GM12878 (cell line): ENCODE measurements around the gene DOCK2. TPM values are rescaled to one million over a fixed set of nuclear protein-coding genes. Genes with fewer than 3 reads are reported as not detected.

Source experiments
- ATF7 ChIP-seq: fragments of 450-650 bp; IDR thresholded peaks from 2 replicates; pipeline ENCODE4 v1.6.1; 2016; ENCODE audit warnings: low read depth, mild to moderate bottlenecking
- BCL11A ChIP-seq: IDR thresholded peaks from 2 replicates; pipeline ENCODE4 v1.6.1; 2011; ENCODE audit warnings: low read depth, low read length
- BCLAF1 ChIP-seq: fragments of 450-650 bp; IDR thresholded peaks from 2 replicates; pipeline ENCODE4 v1.6.1; 2017; ENCODE audit warnings: antibody characterized with exemption, mild to moderate bottlenecking, moderate library complexity
- BMI1 ChIP-seq: fragments of 450-650 bp; IDR thresholded peaks from 2 replicates; pipeline ENCODE4 v1.6.1; 2016; ENCODE audit warnings: mild to moderate bottlenecking, moderate library complexity, borderline replicate concordance
- CBX5 ChIP-seq: sonication (generic); IDR thresholded peaks from 2 replicates; pipeline ENCODE4 v1.6.1; 2016; ENCODE audit warnings: low read depth, moderate library complexity, mild to moderate bottlenecking, inconsistent platforms
- CREM ChIP-seq: IDR thresholded peaks from 2 replicates; pipeline ENCODE4 v1.6.1; 2014; ENCODE audit warnings: antibody characterized with exemption, low read depth
- EP300 ChIP-seq, 2 experiments: fragments of 150-350 bp in 1 of 2; IDR thresholded peaks; 2 replicates each; pipeline ENCODE4 v1.6.1; 2011 to 2012; ENCODE audit warnings: low read depth in 2 of 2, low read length in 2 of 2, borderline replicate concordance in 1 of 2, improper control_type of control experiment in 1 of 2, inconsistent platforms in 1 of 2; ENCODE audit not compliant: control insufficient read depth in 1 of 2
- FOXK2 ChIP-seq: fragments of 450-650 bp; IDR thresholded peaks from 2 replicates; pipeline ENCODE4 v1.6.1; 2017; ENCODE audit warnings: mild to moderate bottlenecking, moderate library complexity
- HSF1 ChIP-seq: fragments of 150-350 bp; IDR thresholded peaks from 2 replicates; pipeline ENCODE4 v1.6.1; 2014; ENCODE audit warnings: mild to moderate bottlenecking, low read depth, low read length
- KAT2A ChIP-seq: conservative IDR thresholded peaks from 2 replicates; pipeline ENCODE4 v1.6.1; 2011; ENCODE audit warnings: low read depth, low read length; ENCODE audit not compliant: control insufficient read depth
- MTA3 ChIP-seq: IDR thresholded peaks from 2 replicates; pipeline ENCODE4 v1.6.1; 2012; ENCODE audit warnings: low read length, inconsistent platforms, borderline replicate concordance
- NFYA ChIP-seq: IDR thresholded peaks from 2 replicates; pipeline ENCODE4 v1.6.1; 2011; ENCODE audit warnings: low read depth, mild to moderate bottlenecking, low read length, improper control_type of control experiment, borderline replicate concordance
- NFYB ChIP-seq: IDR thresholded peaks from 2 replicates; pipeline ENCODE4 v1.6.1; 2011; ENCODE audit warnings: low read depth, mild to moderate bottlenecking, low read length, improper control_type of control experiment, moderate library complexity; ENCODE audit not compliant: insufficient read depth
- NR2C1 ChIP-seq: fragments of 450-650 bp; IDR thresholded peaks from 2 replicates; pipeline ENCODE4 v1.6.1; 2017; ENCODE audit warnings: antibody characterized with exemption, mild to moderate bottlenecking, moderate library complexity
- POLR2AphosphoS5 ChIP-seq: IDR thresholded peaks from 2 replicates; pipeline ENCODE4 v1.6.1; 2011; ENCODE audit warnings: mild to moderate bottlenecking, low read length, inconsistent platforms
- RAD21 ChIP-seq: IDR thresholded peaks from 2 replicates; pipeline ENCODE4 v1.6.1; 2011; ENCODE audit warnings: mild to moderate bottlenecking, low read depth, low read length, moderate library complexity; ENCODE audit not compliant: insufficient read depth
- RCOR1 ChIP-seq: conservative IDR thresholded peaks from 2 replicates; pipeline ENCODE4 v1.6.1; 2012; ENCODE audit warnings: low read depth, low read length, improper control_type of control experiment
- SREBF1 ChIP-seq: IDR thresholded peaks from 2 replicates; pipeline ENCODE4 v1.6.1; 2012; ENCODE audit warnings: mild to moderate bottlenecking, low read length
- ZNF24 ChIP-seq: fragments of 450-650 bp; IDR thresholded peaks from 2 replicates; pipeline ENCODE4 v1.6.1; 2017; ENCODE audit warnings: antibody characterized with exemption, mild to moderate bottlenecking
- ZNF274 ChIP-seq: IDR thresholded peaks from one replicate; pipeline ENCODE4 v1.8.0; 2011; ENCODE audit not compliant: insufficient read length, insufficient read depth
- ZNF622 ChIP-seq: fragments of 450-650 bp; IDR thresholded peaks from 2 replicates; pipeline ENCODE4 v1.6.1; 2017; ENCODE audit warnings: mild to moderate bottlenecking, inconsistent platforms
- polyA plus RNA-seq, 11 experiments: library from polyadenylated mRNA; depleted of rRNA in 4 of 11; unstranded in 6 of 11; stranded (reverse) in 5 of 11; fragments of >200 nt; fragmentation: Nextera tagmentation in 4 of 11; fragmentation: Illumina TruSeq in 1 of 11; extraction: Ambion mirVana in 4 of 11; extraction: Trizol in 1 of 11; gene quantifications; 1 replicate in 1 of 11; 2 replicates in 10 of 11; pipeline versions ENCODE4 v1.2.1 to v1.2.3, GENCODE V29; 2011 to 2016; ENCODE audit warnings: inconsistent platforms in 2 of 11, missing spikeins in 2 of 11, low read depth in 1 of 11
- total RNA-seq, 4 experiments: library from RNA; depleted of rRNA in 3 of 4; stranded (reverse); fragments of >200 nt in 3 of 4; fragmentation: Illumina TruSeq in 1 of 4; extraction: Trizol in 1 of 4; gene quantifications; 2 replicates each; pipeline versions ENCODE4 v1.2.1 to v1.2.3, GENCODE V29; 2013 to 2021
- TF ChIP-seq, protein P1 (sequence below): IDR thresholded peaks from 2 replicates; pipeline ENCODE4 v1.6.1; 2011; ENCODE audit warnings: low read depth, low read length, improper control_type of control experiment, borderline replicate concordance
- TF ChIP-seq, protein P2 (sequence below): fragments of 450-650 bp; IDR thresholded peaks from 2 replicates; pipeline ENCODE4 v1.6.1; 2017; ENCODE audit warnings: low read depth, mild to moderate bottlenecking, moderate library complexity

Gene DOCK2
- total and polyA plus RNA-seq, 10 of the 15 experiments (the other 5 are each of a cell fraction or from before 2014, with no cell fraction given): 34.2 to 192 (median 118) TPM

- TF ChIP-seq BCLAF1: no peak
- 0 out of 2 replicates have a peak, but pooled peaks have one; percentile 13 for TF ChIP-seq CBX5
- 0 out of 2 replicates have a peak, but pooled peaks have one; percentile 5 for TF ChIP-seq RAD21
- TF ChIP-seq, protein P1, sequence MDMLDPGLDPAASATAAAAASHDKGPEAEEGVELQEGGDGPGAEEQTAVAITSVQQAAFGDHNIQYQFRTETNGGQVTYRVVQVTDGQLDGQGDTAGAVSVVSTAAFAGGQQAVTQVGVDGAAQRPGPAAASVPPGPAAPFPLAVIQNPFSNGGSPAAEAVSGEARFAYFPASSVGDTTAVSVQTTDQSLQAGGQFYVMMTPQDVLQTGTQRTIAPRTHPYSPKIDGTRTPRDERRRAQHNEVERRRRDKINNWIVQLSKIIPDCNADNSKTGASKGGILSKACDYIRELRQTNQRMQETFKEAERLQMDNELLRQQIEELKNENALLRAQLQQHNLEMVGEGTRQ: no peak
- TF ChIP-seq RCOR1: no peak
- no peak for TF ChIP-seq ZNF622
- peak; percentile 71 to 79; a peak in 3 of 4 replicates for TF ChIP-seq EP300 (IDR thresholded peaks at IDR 0.05; ENCODE audit: borderline replicate concordance in 1 of 2, control insufficient read depth in 1 of 2, low read depth in 2 of 2, low read length in 2 of 2)
- TF ChIP-seq, protein P2, sequence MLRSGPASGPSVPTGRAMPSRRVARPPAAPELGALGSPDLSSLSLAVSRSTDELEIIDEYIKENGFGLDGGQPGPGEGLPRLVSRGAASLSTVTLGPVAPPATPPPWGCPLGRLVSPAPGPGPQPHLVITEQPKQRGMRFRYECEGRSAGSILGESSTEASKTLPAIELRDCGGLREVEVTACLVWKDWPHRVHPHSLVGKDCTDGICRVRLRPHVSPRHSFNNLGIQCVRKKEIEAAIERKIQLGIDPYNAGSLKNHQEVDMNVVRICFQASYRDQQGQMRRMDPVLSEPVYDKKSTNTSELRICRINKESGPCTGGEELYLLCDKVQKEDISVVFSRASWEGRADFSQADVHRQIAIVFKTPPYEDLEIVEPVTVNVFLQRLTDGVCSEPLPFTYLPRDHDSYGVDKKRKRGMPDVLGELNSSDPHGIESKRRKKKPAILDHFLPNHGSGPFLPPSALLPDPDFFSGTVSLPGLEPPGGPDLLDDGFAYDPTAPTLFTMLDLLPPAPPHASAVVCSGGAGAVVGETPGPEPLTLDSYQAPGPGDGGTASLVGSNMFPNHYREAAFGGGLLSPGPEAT: peak; percentile 53; the same call in 1 of the 2 replicates
- TF ChIP-seq ATF7: peak; percentile 92
- peak; percentile 90 for TF ChIP-seq ZNF24
- TF ChIP-seq ZNF274: no peak
- peak; percentile 56; the same call in 1 of the 2 replicates for TF ChIP-seq CREM
- TF ChIP-seq KAT2A: no peak
- no peak for TF ChIP-seq BMI1
- TF ChIP-seq NR2C1: no peak
- TF ChIP-seq NFYB: 0 out of 2 replicates have a peak, but pooled peaks have one; percentile 29
- TF ChIP-seq SREBF1: no peak
- 0 out of 2 replicates have a peak, but pooled peaks have one; percentile 37 for TF ChIP-seq MTA3
- peak; percentile 51; the same call in 1 of the 2 replicates for TF ChIP-seq BCL11A
- TF ChIP-seq FOXK2: no peak
- no peak for TF ChIP-seq HSF1
- no peak for TF ChIP-seq NFYA
- TF ChIP-seq POLR2AphosphoS5: peak; percentile 32; the same call in 1 of the 2 replicates
These were observed 82.6 kb downstream of the DOCK2 start (continued) for GRCh38 chr5:169719360-169720314.
